DND-41 (cell line): ENCODE measurements around the gene DESI1.
"Not testable (repeated sequence)": the region's sequence is repeated elsewhere in the genome, so short reads cannot be mapped to it uniquely, and the experiment has no call there.

Experiments
- ATAC-seq: fragments of 200-7000 bp; cut with Tn5 transposase; 3 replicates; pipeline ENCODE4 v1.9.1; 2021; ENCODE audit warnings: low read depth; ENCODE audit not compliant: insufficient read depth
- DNase-seq: peaks from one replicate; pipeline ENCODE4 v3.0.0-alpha.2; 2020
- H2AFZ ChIP-seq: 2 replicates; pipeline ENCODE4 v1.6.0; 2012; ENCODE audit warnings: low read depth, low read length
- H3K27ac ChIP-seq: 2 replicates; pipeline ENCODE4 v1.5.1; 2012; ENCODE audit warnings: low read length, inconsistent platforms
- H3K27me3 ChIP-seq: fragments of 200-600 bp; sonication (generic); 2 replicates; pipeline ENCODE4 v1.6.0; 2012; ENCODE audit warnings: low read length, mild to moderate bottlenecking, inconsistent platforms; ENCODE audit not compliant: insufficient read depth, poor library complexity
- H3K36me3 ChIP-seq: 2 replicates; pipeline ENCODE4 v1.5.1; 2012; ENCODE audit warnings: low read length, inconsistent platforms; ENCODE audit not compliant: insufficient read depth
- H3K4me1 ChIP-seq: 2 replicates; pipeline ENCODE4 v1.5.1; 2012; ENCODE audit warnings: mild to moderate bottlenecking, low read length; ENCODE audit not compliant: insufficient read depth
- H3K4me2 ChIP-seq: 2 replicates; pipeline ENCODE4 v1.6.0; 2012; ENCODE audit warnings: mild to moderate bottlenecking, moderate library complexity, low read length, inconsistent platforms; ENCODE audit not compliant: insufficient read depth
- H3K4me3 ChIP-seq, 2 experiments: fragments of 200-600 bp in 1 of 2; shearing (Covaris generic) in 1 of 2; 2 replicates each; pipeline ENCODE4 v1.5.1; 2012 to 2016; ENCODE audit warnings: inconsistent platforms in 2 of 2, low read length in 2 of 2, mild to moderate bottlenecking in 2 of 2, low read depth in 1 of 2, moderate library complexity in 1 of 2
- H3K79me2 ChIP-seq: 2 replicates; pipeline ENCODE4 v1.6.0; 2012; ENCODE audit warnings: low read length, inconsistent platforms; ENCODE audit not compliant: insufficient read depth
- H3K9ac ChIP-seq: 2 replicates; pipeline ENCODE4 v1.6.0; 2012; ENCODE audit warnings: low read depth, mild to moderate bottlenecking, inconsistent platforms, low read length, moderate library complexity
- H3K9me3 ChIP-seq: 2 replicates; pipeline ENCODE4 v1.5.1; 2012; ENCODE audit warnings: low read length, moderate library complexity, mild to moderate bottlenecking, inconsistent platforms; ENCODE audit not compliant: insufficient read depth, severe bottlenecking
- H4K20me1 ChIP-seq: 2 replicates; pipeline ENCODE4 v1.6.0; 2012; ENCODE audit warnings: low read length; ENCODE audit not compliant: insufficient read depth
- CTCF ChIP-seq: IDR thresholded peaks from 2 replicates; pipeline ENCODE4 v1.5.1; 2012; ENCODE audit warnings: borderline replicate concordance, low read length, moderate library complexity, mild to moderate bottlenecking; ENCODE audit not compliant: poor library complexity, severe bottlenecking; ENCODE audit errors: extremely low read depth
- EZH2 ChIP-seq: IDR thresholded peaks from 3 replicates; pipeline ENCODE4 v1.6.1; 2012; ENCODE audit warnings: borderline replicate concordance, low read depth, mild to moderate bottlenecking, moderate library complexity, low read length, inconsistent platforms; ENCODE audit not compliant: severe bottlenecking

DESI1 gene

GRCh38 chr22:41562461-41562860 lies 58.4 kb downstream of the DESI1 start:
- Histone ChIP-seq H3K4me2 (no peak overlapping the region), H3K27me3 (peaks cover 20% of the 10 kb centered on the region), H2AFZ (no peak overlapping the region), H3K27ac (no peak overlapping the region), H4K20me1 (0 out of 2 replicates have a peak, but pooled peaks cover 3% of the 10 kb centered on the region), H3K4me3 (no peak overlapping the region), H3K36me3 (no peaks in the 10 kb centered on the region), H3K9ac (no peak overlapping the region), H3K79me2 (no peaks in the 10 kb centered on the region), H3K9me3 (no peaks in the 10 kb centered on the region), H3K4me1 (no peaks in the 10 kb centered on the region)
- no peak for TF ChIP-seq CTCF
- TF ChIP-seq EZH2 = no peak
- DNase-seq (no peak), ATAC-seq (no peak)

- H3K4me1 ChIP-seq = no peaks in the 10 kb centered on the region
- no peak overlapping the region for H3K4me2 ChIP-seq
- ATAC-seq (no peak), DNase-seq (no peak)
- no peaks in the 10 kb centered on the region for H3K36me3 ChIP-seq
- H3K27ac ChIP-seq = no peak overlapping the region
- 0 out of 2 replicates have a peak, but pooled peaks cover 3% of the 10 kb centered on the region for H4K20me1 ChIP-seq
- no peak overlapping the region for H3K9ac ChIP-seq
- no peaks in the 10 kb centered on the region for H3K79me2 ChIP-seq
- H2AFZ ChIP-seq = no peak overlapping the region
- no peak overlapping the region for H3K4me3 ChIP-seq
- peaks cover 20% of the 10 kb centered on the region for H3K27me3 ChIP-seq
- H3K9me3 ChIP-seq = no peaks in the 10 kb centered on the region
- no peak for TF ChIP-seq EZH2
- no peak for TF ChIP-seq CTCF
Observed at GRCh38 chr22:41561788-41562187, 59.1 kb downstream of the DESI1 start.

- no peak overlapping the region for H3K4me2 ChIP-seq
- H3K27ac ChIP-seq = no peak overlapping the region
- H3K79me2 ChIP-seq = no peaks in the 10 kb centered on the region
- H3K36me3 ChIP-seq = no peaks in the 10 kb centered on the region
- no peak overlapping the region for H2AFZ ChIP-seq
- peaks cover 20% of the 10 kb centered on the region for H3K27me3 ChIP-seq
- ATAC-seq (no peak), DNase-seq (no peak)
- TF ChIP-seq EZH2 (no peak), CTCF (no peak)
- no peaks in the 10 kb centered on the region for H3K4me1 ChIP-seq
- H4K20me1 ChIP-seq = 0 out of 2 replicates have a peak, but pooled peaks cover 3% of the 10 kb centered on the region
- H3K9me3 ChIP-seq = no peaks in the 10 kb centered on the region
- H3K4me3 ChIP-seq = no peak overlapping the region
- no peak overlapping the region for H3K9ac ChIP-seq
Observed at GRCh38 chr22:41561335-41561734, 59.5 kb downstream of the DESI1 start.

- Histone ChIP-seq H3K27ac (no peak overlapping the region), H4K20me1 (0 out of 2 replicates have a peak, but pooled peaks cover 3% of the 10 kb centered on the region), H3K4me3 (no peak overlapping the region), H3K27me3 (peaks cover 20% of the 10 kb centered on the region), H3K9me3 (no peaks in the 10 kb centered on the region), H3K36me3 (no peaks in the 10 kb centered on the region), H3K4me2 (no peak overlapping the region), H3K4me1 (no peaks in the 10 kb centered on the region), H3K9ac (no peak overlapping the region), H3K79me2 (no peaks in the 10 kb centered on the region), H2AFZ (no peak overlapping the region)
- DNase-seq (no peak), ATAC-seq (no peak)
- no peak for TF ChIP-seq CTCF
- no peak for TF ChIP-seq EZH2
Observed at GRCh38 chr22:41560095-41560471, 60.8 kb downstream of the DESI1 start.

GRCh38 chr22:41558241-41558630 lies 62.6 kb downstream of the DESI1 start:
- H3K9ac ChIP-seq, H3K79me2 ChIP-seq, H3K4me3 ChIP-seq, ATAC-seq, H2AFZ ChIP-seq, DNase-seq, H3K36me3 ChIP-seq, H3K27ac ChIP-seq, H3K9me3 ChIP-seq, H3K4me1 ChIP-seq, H4K20me1 ChIP-seq, H3K4me2 ChIP-seq: not testable (repeated sequence)
- peaks cover 20% of the 10 kb centered on the region for H3K27me3 ChIP-seq
